ENCODE data around the gene MED9.
"Not testable (repeated sequence)": the region's sequence is repeated elsewhere in the genome, so short reads cannot be mapped to it uniquely, and the experiment has no call there.

Gene MED9, protein sequence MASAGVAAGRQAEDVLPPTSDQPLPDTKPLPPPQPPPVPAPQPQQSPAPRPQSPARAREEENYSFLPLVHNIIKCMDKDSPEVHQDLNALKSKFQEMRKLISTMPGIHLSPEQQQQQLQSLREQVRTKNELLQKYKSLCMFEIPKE

GRCh38 chr17:17476865-17477467, at the start of gene MED9:
Gene MED9, plus strand, starts transcription at chr17:17477000. Its CDS starts 42 bp downstream, at chr17:17477042.
- Histone ChIP-seq H3K4me1 (ENCODE audit: control insufficient read depth, low read length) (peaks cover 35% of the 10 kb centered on the region), H3K27ac (ENCODE audit: low read depth, low read length) (peak within 1 kb of the TSS; percentile 52), H3K4me3 (ENCODE audit: low read length) (peak within 1 kb of the TSS; percentile 87), H3F3A (ENCODE audit: control insufficient read depth, insufficient read depth) (no peaks in the 10 kb centered on the region), H3K36me3 (ENCODE audit: control insufficient read depth, low read length) (peaks cover 31% of the 10 kb centered on the region), H3K9me2 (replicated peaks; ENCODE audit: control insufficient read depth, low read length) (no peaks in the 10 kb centered on the region), H3K27me3 (ENCODE audit: control insufficient read depth, low read length) (peaks cover 6% of the 10 kb centered on the region), H3K9me3 (ENCODE audit: control insufficient read depth, insufficient read depth, low read length) (no peaks in the 10 kb centered on the region), H4K20me1 (ENCODE audit: control insufficient read depth, insufficient read depth, low read depth, low read length) (peaks cover 6% of the 10 kb centered on the region), H3K4me2 (ENCODE audit: low read length) (peak within 1 kb of the TSS; percentile 89), H3K79me2 (ENCODE audit: control insufficient read depth, low read length) (peaks cover 52% of the 10 kb centered on the region)
- TF ChIP-seq EZH2phosphoT487 (IDR thresholded peaks at IDR 0.05; ENCODE audit: borderline replicate concordance, low read length) = no peak
- TF ChIP-seq, protein P1, sequence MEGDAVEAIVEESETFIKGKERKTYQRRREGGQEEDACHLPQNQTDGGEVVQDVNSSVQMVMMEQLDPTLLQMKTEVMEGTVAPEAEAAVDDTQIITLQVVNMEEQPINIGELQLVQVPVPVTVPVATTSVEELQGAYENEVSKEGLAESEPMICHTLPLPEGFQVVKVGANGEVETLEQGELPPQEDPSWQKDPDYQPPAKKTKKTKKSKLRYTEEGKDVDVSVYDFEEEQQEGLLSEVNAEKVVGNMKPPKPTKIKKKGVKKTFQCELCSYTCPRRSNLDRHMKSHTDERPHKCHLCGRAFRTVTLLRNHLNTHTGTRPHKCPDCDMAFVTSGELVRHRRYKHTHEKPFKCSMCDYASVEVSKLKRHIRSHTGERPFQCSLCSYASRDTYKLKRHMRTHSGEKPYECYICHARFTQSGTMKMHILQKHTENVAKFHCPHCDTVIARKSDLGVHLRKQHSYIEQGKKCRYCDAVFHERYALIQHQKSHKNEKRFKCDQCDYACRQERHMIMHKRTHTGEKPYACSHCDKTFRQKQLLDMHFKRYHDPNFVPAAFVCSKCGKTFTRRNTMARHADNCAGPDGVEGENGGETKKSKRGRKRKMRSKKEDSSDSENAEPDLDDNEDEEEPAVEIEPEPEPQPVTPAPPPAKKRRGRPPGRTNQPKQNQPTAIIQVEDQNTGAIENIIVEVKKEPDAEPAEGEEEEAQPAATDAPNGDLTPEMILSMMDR (IDR thresholded peaks at IDR 0.05; ENCODE audit: low read depth, low read length, poor library complexity, severe bottlenecking) = no peak

DNA sequence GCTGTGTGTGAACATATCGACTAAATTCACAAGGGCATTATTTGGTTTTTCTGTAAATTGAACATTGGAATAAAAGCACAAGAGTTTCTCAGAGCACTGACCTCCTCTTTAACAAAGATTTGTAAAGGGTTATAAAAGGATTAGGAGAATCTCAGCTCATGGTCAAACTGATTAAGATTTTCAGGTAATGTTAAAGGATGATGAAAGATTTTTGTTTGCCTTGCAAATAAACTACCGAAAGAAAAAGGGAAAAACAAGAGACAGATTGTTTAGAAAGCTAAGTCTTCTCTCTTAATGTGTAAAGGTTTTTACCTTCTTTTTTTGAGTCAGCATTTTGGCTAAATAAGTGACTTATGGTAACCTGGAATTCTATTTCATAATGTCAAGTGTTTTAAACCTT, 47.6 kb upstream of the MED9 start:
- no peak overlapping the region for H3K4me3 ChIP-seq (ENCODE audit: low read length)
- H3K9me3 ChIP-seq (ENCODE audit: control insufficient read depth, insufficient read depth, low read length) = peaks cover 10% of the 10 kb centered on the region
- no peaks in the 10 kb centered on the region for H3K36me3 ChIP-seq (ENCODE audit: control insufficient read depth, low read length)
- H3K4me2 ChIP-seq (ENCODE audit: low read length) = no peak overlapping the region
- no peaks in the 10 kb centered on the region for H3K4me1 ChIP-seq (ENCODE audit: control insufficient read depth, low read length)
- no peak overlapping the region for H3K27ac ChIP-seq (ENCODE audit: low read depth, low read length)
- no peaks in the 10 kb centered on the region for H3K79me2 ChIP-seq (ENCODE audit: control insufficient read depth, low read length)
- peaks cover 14% of the 10 kb centered on the region for H3K27me3 ChIP-seq (ENCODE audit: control insufficient read depth, low read length)
- TF ChIP-seq, protein P1 (IDR thresholded peaks at IDR 0.05; ENCODE audit: low read depth, low read length, poor library complexity, severe bottlenecking) = no peak
- no peak for TF ChIP-seq EZH2phosphoT487 (IDR thresholded peaks at IDR 0.05; ENCODE audit: borderline replicate concordance, low read length)
- H4K20me1 ChIP-seq (ENCODE audit: control insufficient read depth, insufficient read depth, low read depth, low read length) = no peaks in the 10 kb centered on the region
- H3F3A ChIP-seq (ENCODE audit: control insufficient read depth, insufficient read depth) = no peaks in the 10 kb centered on the region
- no peaks in the 10 kb centered on the region for H3K9me2 ChIP-seq (replicated peaks; ENCODE audit: control insufficient read depth, low read length)

- not testable (repeated sequence) for H3K27ac ChIP-seq (ENCODE audit: low read depth, low read length); H3K9me3 ChIP-seq (ENCODE audit: control insufficient read depth, insufficient read depth, low read length); H4K20me1 ChIP-seq (ENCODE audit: control insufficient read depth, insufficient read depth, low read depth, low read length); H3K4me2 ChIP-seq (ENCODE audit: low read length); H3K4me3 ChIP-seq (ENCODE audit: low read length); H3K79me2 ChIP-seq (ENCODE audit: control insufficient read depth, low read length); H3K9me2 ChIP-seq (replicated peaks; ENCODE audit: control insufficient read depth, low read length); H3F3A ChIP-seq (ENCODE audit: control insufficient read depth, insufficient read depth); H3K4me1 ChIP-seq (ENCODE audit: control insufficient read depth, low read length); H3K36me3 ChIP-seq (ENCODE audit: control insufficient read depth, low read length)
- peaks cover 28% of the 10 kb centered on the region for H3K27me3 ChIP-seq (ENCODE audit: control insufficient read depth, low read length)
Measured at GRCh38 chr17:17430924-17431323, 45.9 kb upstream of the MED9 start.

DNA sequence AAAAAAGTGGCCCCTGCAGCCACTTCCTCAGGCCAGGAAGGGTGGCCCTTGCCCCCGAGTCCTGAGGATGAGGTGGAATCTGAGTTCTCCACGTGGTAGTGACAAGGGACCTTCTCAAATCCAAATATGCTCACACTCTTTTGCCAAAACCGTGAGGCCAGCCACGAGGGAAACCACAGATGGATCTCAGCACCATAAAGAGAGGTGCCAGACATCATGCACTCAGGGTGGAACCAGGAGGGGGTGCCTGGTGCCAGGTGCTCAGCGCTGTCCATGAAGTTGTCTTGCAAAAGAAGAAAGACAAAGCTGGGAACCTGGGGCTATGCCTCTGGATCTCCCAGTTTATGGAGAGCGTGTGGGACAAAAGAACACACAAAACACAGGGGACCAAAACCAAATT, 45.2 kb upstream of the MED9 start:
- Histone ChIP-seq H3K4me3 (ENCODE audit: low read length) (no peak overlapping the region), H3K36me3 (ENCODE audit: control insufficient read depth, low read length) (no peaks in the 10 kb centered on the region), H3K9me3 (ENCODE audit: control insufficient read depth, insufficient read depth, low read length) (no peaks in the 10 kb centered on the region), H3K4me2 (ENCODE audit: low read length) (no peak overlapping the region), H3K79me2 (ENCODE audit: control insufficient read depth, low read length) (no peaks in the 10 kb centered on the region), H3K9me2 (replicated peaks; ENCODE audit: control insufficient read depth, low read length) (no peaks in the 10 kb centered on the region), H3K4me1 (ENCODE audit: control insufficient read depth, low read length) (no peaks in the 10 kb centered on the region), H3K27ac (ENCODE audit: low read depth, low read length) (no peak overlapping the region), H4K20me1 (ENCODE audit: control insufficient read depth, insufficient read depth, low read depth, low read length) (no peaks in the 10 kb centered on the region), H3F3A (ENCODE audit: control insufficient read depth, insufficient read depth) (no peaks in the 10 kb centered on the region), H3K27me3 (ENCODE audit: control insufficient read depth, low read length) (peaks cover 28% of the 10 kb centered on the region)
- no peak for TF ChIP-seq EZH2phosphoT487 (IDR thresholded peaks at IDR 0.05; ENCODE audit: borderline replicate concordance, low read length)
- TF ChIP-seq, protein P1 (IDR thresholded peaks at IDR 0.05; ENCODE audit: low read depth, low read length, poor library complexity, severe bottlenecking) = no peak
